MV-4-11 (cell line): Measurements from ENCODE around the gene PRPF18.

Experiments used
- DNase-seq: peaks from one replicate; lab custom pipeline; 2025; lab: John Stamatoyannopoulos, UW

Gene PRPF18

GRCh38 chr10:13669182-13669855 is 82.6 kb downstream of the PRPF18 start:
- DNase-seq: no peak

- no peak for DNase-seq
These were observed 83.1 kb downstream of the PRPF18 start for GRCh38 chr10:13669901-13670300.

- DNase-seq: no peak
These were observed 83.5 kb downstream of the PRPF18 start for GRCh38 chr10:13670311-13670710.

- DNase-seq: no peak
These were observed 85.1 kb downstream of the PRPF18 start for GRCh38 chr10:13671904-13672303.

- no peak for DNase-seq
These were observed 85.8 kb downstream of the PRPF18 start for GRCh38 chr10:13672548-13672947.

GRCh38 chr10:13673156-13673555 is 86.4 kb downstream of the PRPF18 start:
- DNase-seq: no peak

GRCh38 chr10:13674645-13675588 is 88.2 kb downstream of the PRPF18 start:
- DNase-seq: no peak

GRCh38 chr10:13678101-13678843 is 91.5 kb downstream of the PRPF18 start:
- no peak for DNase-seq
